ENCODE data around the gene MYO6.

Gene MYO6

GRCh38 chr6:75813476-75814250 is 64.6 kb downstream of the MYO6 start:
- Histone ChIP-seq H3K36me3 (ENCODE audit: insufficient read depth, low read length) (no peaks in the 10 kb centered on the region), H3K4me2 (ENCODE audit: low read depth, low read length, poor library complexity, severe bottlenecking) (no peak overlapping the region), H3K27me3 (ENCODE audit: insufficient read depth, low read length, poor library complexity, severe bottlenecking) (no peaks in the 10 kb centered on the region), H3K9me3 (ENCODE audit: insufficient read depth, low read depth, low read length) (no peaks in the 10 kb centered on the region), H3K9me2 (replicated peaks; ENCODE audit: low read depth, low read length) (0 out of 2 replicates have a peak, but pooled peaks cover 12% of the 10 kb centered on the region), H3K4me1 (ENCODE audit: insufficient read depth, low read length, poor library complexity, severe bottlenecking) (no peaks in the 10 kb centered on the region), H3F3A (ENCODE audit: low read depth) (no peaks in the 10 kb centered on the region), H4K20me1 (ENCODE audit: insufficient read depth, low read length, poor library complexity, severe bottlenecking) (no peaks in the 10 kb centered on the region), H2AFZ (ENCODE audit: low read length) (no peak overlapping the region), H3K4me3 (ENCODE audit: low read length, poor library complexity, severe bottlenecking) (no peak overlapping the region), H3K9ac (ENCODE audit: low read depth, low read length, poor library complexity, severe bottlenecking) (no peak overlapping the region), H3K79me2 (ENCODE audit: insufficient read depth, low read length) (no peaks in the 10 kb centered on the region)
- TF ChIP-seq EZH2phosphoT487 (IDR thresholded peaks at IDR 0.05; ENCODE audit: borderline replicate concordance) = no peak
- TF ChIP-seq, protein P1, sequence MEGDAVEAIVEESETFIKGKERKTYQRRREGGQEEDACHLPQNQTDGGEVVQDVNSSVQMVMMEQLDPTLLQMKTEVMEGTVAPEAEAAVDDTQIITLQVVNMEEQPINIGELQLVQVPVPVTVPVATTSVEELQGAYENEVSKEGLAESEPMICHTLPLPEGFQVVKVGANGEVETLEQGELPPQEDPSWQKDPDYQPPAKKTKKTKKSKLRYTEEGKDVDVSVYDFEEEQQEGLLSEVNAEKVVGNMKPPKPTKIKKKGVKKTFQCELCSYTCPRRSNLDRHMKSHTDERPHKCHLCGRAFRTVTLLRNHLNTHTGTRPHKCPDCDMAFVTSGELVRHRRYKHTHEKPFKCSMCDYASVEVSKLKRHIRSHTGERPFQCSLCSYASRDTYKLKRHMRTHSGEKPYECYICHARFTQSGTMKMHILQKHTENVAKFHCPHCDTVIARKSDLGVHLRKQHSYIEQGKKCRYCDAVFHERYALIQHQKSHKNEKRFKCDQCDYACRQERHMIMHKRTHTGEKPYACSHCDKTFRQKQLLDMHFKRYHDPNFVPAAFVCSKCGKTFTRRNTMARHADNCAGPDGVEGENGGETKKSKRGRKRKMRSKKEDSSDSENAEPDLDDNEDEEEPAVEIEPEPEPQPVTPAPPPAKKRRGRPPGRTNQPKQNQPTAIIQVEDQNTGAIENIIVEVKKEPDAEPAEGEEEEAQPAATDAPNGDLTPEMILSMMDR (conservative IDR thresholded peaks at IDR 0.05; ENCODE audit: low read length) = no peak

GRCh38 chr6:75815756-75816155 is 66.7 kb downstream of the MYO6 start:
- H3K4me3 ChIP-seq (ENCODE audit: low read length, poor library complexity, severe bottlenecking) = no peak overlapping the region
- H3K9me3 ChIP-seq (ENCODE audit: insufficient read depth, low read depth, low read length) = no peaks in the 10 kb centered on the region
- no peaks in the 10 kb centered on the region for H4K20me1 ChIP-seq (ENCODE audit: insufficient read depth, low read length, poor library complexity, severe bottlenecking)
- H3K9ac ChIP-seq (ENCODE audit: low read depth, low read length, poor library complexity, severe bottlenecking) = no peak overlapping the region
- no peaks in the 10 kb centered on the region for H3K36me3 ChIP-seq (ENCODE audit: insufficient read depth, low read length)
- no peaks in the 10 kb centered on the region for H3F3A ChIP-seq (ENCODE audit: low read depth)
- H3K4me2 ChIP-seq (ENCODE audit: low read depth, low read length, poor library complexity, severe bottlenecking) = no peak overlapping the region
- H3K79me2 ChIP-seq (ENCODE audit: insufficient read depth, low read length) = no peaks in the 10 kb centered on the region
- no peaks in the 10 kb centered on the region for H3K27me3 ChIP-seq (ENCODE audit: insufficient read depth, low read length, poor library complexity, severe bottlenecking)
- H3K4me1 ChIP-seq (ENCODE audit: insufficient read depth, low read length, poor library complexity, severe bottlenecking) = no peaks in the 10 kb centered on the region
- TF ChIP-seq EZH2phosphoT487 (IDR thresholded peaks at IDR 0.05; ENCODE audit: borderline replicate concordance) = no peak
- TF ChIP-seq, protein P1 (conservative IDR thresholded peaks at IDR 0.05; ENCODE audit: low read length) = no peak
- 0 out of 2 replicates have a peak, but pooled peaks cover 12% of the 10 kb centered on the region for H3K9me2 ChIP-seq (replicated peaks; ENCODE audit: low read depth, low read length)
- H2AFZ ChIP-seq (ENCODE audit: low read length) = no peak overlapping the region

- Histone ChIP-seq H3K4me2 (ENCODE audit: low read depth, low read length, poor library complexity, severe bottlenecking) (no peak overlapping the region), H3K4me3 (ENCODE audit: low read length, poor library complexity, severe bottlenecking) (no peak overlapping the region)
- TF ChIP-seq, protein P1 (conservative IDR thresholded peaks at IDR 0.05; ENCODE audit: low read length) = no peak
- no peak for TF ChIP-seq EZH2phosphoT487 (IDR thresholded peaks at IDR 0.05; ENCODE audit: borderline replicate concordance)
These were observed 69.2 kb downstream of the MYO6 start for GRCh38 chr6:75818098-75818855.

More at GRCh38 chr6:75818098-75818855, 69.2 kb downstream of the MYO6 start:
- no peak overlapping the region for H3K9ac ChIP-seq (ENCODE audit: low read depth, low read length, poor library complexity, severe bottlenecking)
- H3K36me3 ChIP-seq (ENCODE audit: insufficient read depth, low read length) = no peaks in the 10 kb centered on the region
- H3K9me3 ChIP-seq (ENCODE audit: insufficient read depth, low read depth, low read length) = no peaks in the 10 kb centered on the region
- H3K4me1 ChIP-seq (ENCODE audit: insufficient read depth, low read length, poor library complexity, severe bottlenecking) = no peaks in the 10 kb centered on the region
- H3K9me2 ChIP-seq (replicated peaks; ENCODE audit: low read depth, low read length) = 0 out of 2 replicates have a peak, but pooled peaks cover 12% of the 10 kb centered on the region
- no peaks in the 10 kb centered on the region for H3F3A ChIP-seq (ENCODE audit: low read depth)
- H3K27me3 ChIP-seq (ENCODE audit: insufficient read depth, low read length, poor library complexity, severe bottlenecking) = no peaks in the 10 kb centered on the region
- H3K79me2 ChIP-seq (ENCODE audit: insufficient read depth, low read length) = no peaks in the 10 kb centered on the region
- no peak overlapping the region for H2AFZ ChIP-seq (ENCODE audit: low read length)
- H4K20me1 ChIP-seq (ENCODE audit: insufficient read depth, low read length, poor library complexity, severe bottlenecking) = no peaks in the 10 kb centered on the region

All from Loucy (cell line).